ENCODE data around the gene ULBP3.

ULBP3 gene

DNA sequence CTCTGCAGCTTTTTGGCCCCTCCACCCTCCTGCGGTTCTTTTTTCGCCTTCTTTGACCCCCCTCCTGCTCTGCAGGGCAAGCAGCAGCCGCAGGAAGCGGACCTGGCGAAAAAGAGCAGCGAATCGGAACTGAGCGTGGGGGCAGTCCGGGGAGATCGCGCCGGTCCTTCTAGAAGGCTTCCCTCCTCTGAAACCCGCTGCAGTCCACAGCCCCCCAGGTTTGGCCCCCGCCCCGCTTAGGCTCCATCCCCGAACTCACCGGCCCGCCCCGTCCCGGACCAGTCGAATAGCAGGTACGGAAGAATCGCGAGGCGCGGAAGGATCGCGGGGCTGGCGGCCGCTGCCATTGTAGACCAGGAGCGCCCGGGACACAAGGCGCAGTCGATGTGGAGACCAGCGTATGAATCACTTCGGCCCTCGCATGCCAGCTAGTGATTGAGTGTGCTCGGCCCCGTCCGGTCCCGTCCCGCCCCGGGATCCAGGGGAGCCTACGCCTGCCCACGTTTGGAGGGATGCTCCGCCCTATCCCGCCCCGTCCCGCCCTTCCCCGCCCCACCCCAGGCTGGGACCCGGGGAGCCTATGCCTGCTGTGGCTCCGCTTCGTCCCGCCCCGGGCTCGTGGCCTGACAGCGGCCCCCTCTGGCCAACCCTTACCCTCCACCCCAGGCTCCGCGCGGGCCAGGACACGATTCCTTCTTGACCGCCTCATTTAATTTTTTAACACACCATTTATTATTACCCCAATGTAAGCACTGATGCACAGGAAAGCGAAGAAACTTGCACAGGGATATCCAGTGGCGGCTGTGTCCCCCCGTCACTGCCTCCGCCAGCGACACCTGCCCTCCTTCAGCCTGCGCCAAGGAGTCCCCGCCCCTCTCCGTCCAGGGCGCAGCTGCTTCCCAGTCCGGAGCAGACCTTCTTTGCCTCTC lies at the start of gene ULBP3:
Gene ULBP3 (minus strand): TSS at position 402 of the 929 bp plus-strand sequence. CDS start 55 bp downstream, at position 347.
- Histone ChIP-seq H3K79me2 (ENCODE audit: control insufficient read depth, insufficient read depth, low read length, unreplicated experiment) (no peaks in the 10 kb centered on the region), H3K27ac (ENCODE audit: low read depth, low read length) (no peak within 1 kb of the TSS), H3K4me1 (ENCODE audit: control insufficient read depth, insufficient read depth, low read length, unreplicated experiment) (peaks cover 13% of the 10 kb centered on the region), H2AFZ (ENCODE audit: low read length, unreplicated experiment) (peak within 1 kb of the TSS; percentile 97), H3K4me3 (ENCODE audit: low read depth, low read length) (peak within 1 kb of the TSS; percentile 89), H3K36me3 (ENCODE audit: insufficient read depth, low read length) (no peaks in the 10 kb centered on the region), H3K27me3 (ENCODE audit: insufficient read depth, low read length) (no peaks in the 10 kb centered on the region)

DNA sequence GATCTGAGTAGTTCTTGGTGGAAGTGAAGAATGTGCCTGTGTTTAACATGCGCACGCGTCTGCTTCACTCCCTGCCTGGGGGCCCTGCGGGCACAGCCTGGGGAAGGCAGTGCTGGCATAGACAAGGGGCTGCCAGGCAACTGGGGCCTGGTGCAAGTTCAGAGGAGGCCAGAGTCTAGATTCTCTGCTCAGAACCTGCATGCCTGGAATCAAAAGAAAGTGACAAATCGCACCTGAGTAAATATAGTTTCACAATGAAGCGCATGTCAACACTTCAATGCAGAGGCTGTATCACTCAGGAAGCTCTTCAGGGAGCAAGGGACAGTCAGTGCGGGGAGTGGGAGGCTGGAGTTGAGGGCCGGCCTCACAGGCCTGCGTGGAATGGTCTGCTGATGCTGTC lies 49.7 kb upstream of the ULBP3 start:
- no peak overlapping the region for H3K4me3 ChIP-seq (ENCODE audit: low read depth, low read length)
- H3K27ac ChIP-seq (ENCODE audit: low read depth, low read length) = no peak overlapping the region
- H3K79me2 ChIP-seq (ENCODE audit: control insufficient read depth, insufficient read depth, low read length, unreplicated experiment) = no peaks in the 10 kb centered on the region
- H3K27me3 ChIP-seq (ENCODE audit: insufficient read depth, low read length) = 0 out of 2 replicates have a peak, but pooled peaks cover 2% of the 10 kb centered on the region
- H2AFZ ChIP-seq (ENCODE audit: low read length, unreplicated experiment) = no peak overlapping the region
- H3K4me1 ChIP-seq (ENCODE audit: control insufficient read depth, insufficient read depth, low read length, unreplicated experiment) = no peaks in the 10 kb centered on the region
- no peaks in the 10 kb centered on the region for H3K36me3 ChIP-seq (ENCODE audit: insufficient read depth, low read length)

DNA sequence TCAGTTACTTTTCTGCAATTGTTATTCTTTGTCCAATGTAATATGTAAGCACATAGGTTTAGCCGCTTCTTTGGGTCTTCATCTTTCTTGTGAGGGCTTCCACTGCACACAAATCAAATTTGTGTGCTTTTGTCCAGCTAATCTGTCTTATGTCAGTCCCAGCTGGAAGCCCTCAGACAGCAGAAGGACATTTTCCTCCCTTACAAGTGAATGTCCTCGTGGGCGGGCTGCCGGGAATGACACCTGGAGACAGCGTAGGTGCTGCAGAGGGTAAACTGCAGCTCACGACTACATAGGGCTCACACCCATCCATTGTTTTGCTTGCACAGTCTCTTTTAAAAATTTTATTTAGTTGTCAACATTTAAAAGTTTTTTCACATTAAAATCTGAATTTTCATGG lies 49.3 kb upstream of the ULBP3 start:
- no peak overlapping the region for H3K4me3 ChIP-seq (ENCODE audit: low read depth, low read length)
- no peaks in the 10 kb centered on the region for H3K4me1 ChIP-seq (ENCODE audit: control insufficient read depth, insufficient read depth, low read length, unreplicated experiment)
- H2AFZ ChIP-seq (ENCODE audit: low read length, unreplicated experiment) = no peak overlapping the region
- 0 out of 2 replicates have a peak, but pooled peaks cover 2% of the 10 kb centered on the region for H3K27me3 ChIP-seq (ENCODE audit: insufficient read depth, low read length)
- no peaks in the 10 kb centered on the region for H3K36me3 ChIP-seq (ENCODE audit: insufficient read depth, low read length)
- H3K27ac ChIP-seq (ENCODE audit: low read depth, low read length) = no peak overlapping the region
- no peaks in the 10 kb centered on the region for H3K79me2 ChIP-seq (ENCODE audit: control insufficient read depth, insufficient read depth, low read length, unreplicated experiment)

DNA sequence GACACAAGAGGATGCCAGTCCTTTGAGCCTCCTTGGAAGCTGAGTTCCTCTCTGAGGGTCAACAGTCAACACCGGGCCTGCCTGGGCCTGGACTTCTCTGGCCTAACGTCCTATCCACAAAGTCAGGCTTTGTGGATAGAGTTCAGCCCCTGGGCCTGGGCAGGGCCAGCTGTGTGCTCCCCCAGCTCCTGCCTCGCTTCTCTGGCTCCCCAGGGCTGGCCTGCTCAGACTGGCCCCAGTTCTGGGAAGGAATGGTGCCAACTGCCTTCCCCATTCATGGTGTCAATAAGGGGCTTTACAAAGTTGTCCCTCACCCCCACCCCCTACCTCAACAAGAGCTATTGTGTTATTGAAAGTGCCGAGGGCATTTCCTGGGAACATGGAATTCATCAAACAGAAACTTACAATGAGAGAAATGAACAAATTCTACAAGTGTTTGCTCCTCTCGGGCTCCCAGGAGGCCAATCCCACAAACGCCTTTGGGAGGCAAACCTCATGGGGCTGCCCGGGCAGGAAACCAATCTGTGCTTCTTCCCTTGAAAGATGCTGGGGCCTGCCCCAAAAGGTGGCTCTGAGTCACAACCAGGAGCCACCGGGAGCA lies 47.4 kb upstream of the ULBP3 start:
- Histone ChIP-seq H3K27me3 (ENCODE audit: insufficient read depth, low read length) (peaks cover 4% of the 10 kb centered on the region), H3K79me2 (ENCODE audit: control insufficient read depth, insufficient read depth, low read length, unreplicated experiment) (no peaks in the 10 kb centered on the region), H2AFZ (ENCODE audit: low read length, unreplicated experiment) (no peak overlapping the region), H3K36me3 (ENCODE audit: insufficient read depth, low read length) (no peaks in the 10 kb centered on the region), H3K27ac (ENCODE audit: low read depth, low read length) (no peak overlapping the region), H3K4me1 (ENCODE audit: control insufficient read depth, insufficient read depth, low read length, unreplicated experiment) (no peaks in the 10 kb centered on the region), H3K4me3 (ENCODE audit: low read depth, low read length) (no peak overlapping the region)

- peaks cover 9% of the 10 kb centered on the region for H3K27me3 ChIP-seq (ENCODE audit: insufficient read depth, low read length)
- H3K36me3 ChIP-seq (ENCODE audit: insufficient read depth, low read length) = no peaks in the 10 kb centered on the region
- H3K79me2 ChIP-seq (ENCODE audit: control insufficient read depth, insufficient read depth, low read length, unreplicated experiment) = no peaks in the 10 kb centered on the region
- H3K27ac ChIP-seq (ENCODE audit: low read depth, low read length) = no peak overlapping the region
- H3K4me3 ChIP-seq (ENCODE audit: low read depth, low read length) = no peak overlapping the region
- no peak overlapping the region for H2AFZ ChIP-seq (ENCODE audit: low read length, unreplicated experiment)
- H3K4me1 ChIP-seq (ENCODE audit: control insufficient read depth, insufficient read depth, low read length, unreplicated experiment) = no peaks in the 10 kb centered on the region
Measured at GRCh38 chr6:150115769-150116168, 46.8 kb upstream of the ULBP3 start.

DNA sequence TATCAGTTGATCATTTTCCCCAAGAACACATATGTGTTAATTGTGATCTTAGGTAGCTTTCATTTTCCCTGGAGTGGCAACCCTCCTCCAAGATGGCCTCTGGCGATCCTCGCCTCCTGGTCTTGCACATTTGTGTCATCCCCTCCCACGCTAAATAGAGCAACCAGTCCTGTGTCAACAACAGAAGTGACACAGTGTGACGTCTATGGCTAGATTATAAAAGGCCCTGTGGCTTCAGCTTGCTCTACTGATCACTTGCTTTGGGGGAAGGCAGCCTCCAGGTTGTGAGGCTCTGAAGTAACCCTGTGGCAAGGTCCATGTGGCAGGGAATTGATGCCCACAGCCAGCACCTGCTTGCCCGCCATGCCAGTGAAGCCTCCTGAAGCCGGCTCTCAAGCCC lies 43.3 kb upstream of the ULBP3 start:
- Histone ChIP-seq H3K79me2 (ENCODE audit: control insufficient read depth, insufficient read depth, low read length, unreplicated experiment) (no peaks in the 10 kb centered on the region), H3K27ac (ENCODE audit: low read depth, low read length) (no peak overlapping the region), H3K27me3 (ENCODE audit: insufficient read depth, low read length) (peaks cover 12% of the 10 kb centered on the region), H2AFZ (ENCODE audit: low read length, unreplicated experiment) (no peak overlapping the region), H3K36me3 (ENCODE audit: insufficient read depth, low read length) (no peaks in the 10 kb centered on the region), H3K4me3 (ENCODE audit: low read depth, low read length) (no peak overlapping the region), H3K4me1 (ENCODE audit: control insufficient read depth, insufficient read depth, low read length, unreplicated experiment) (no peaks in the 10 kb centered on the region)

DNA sequence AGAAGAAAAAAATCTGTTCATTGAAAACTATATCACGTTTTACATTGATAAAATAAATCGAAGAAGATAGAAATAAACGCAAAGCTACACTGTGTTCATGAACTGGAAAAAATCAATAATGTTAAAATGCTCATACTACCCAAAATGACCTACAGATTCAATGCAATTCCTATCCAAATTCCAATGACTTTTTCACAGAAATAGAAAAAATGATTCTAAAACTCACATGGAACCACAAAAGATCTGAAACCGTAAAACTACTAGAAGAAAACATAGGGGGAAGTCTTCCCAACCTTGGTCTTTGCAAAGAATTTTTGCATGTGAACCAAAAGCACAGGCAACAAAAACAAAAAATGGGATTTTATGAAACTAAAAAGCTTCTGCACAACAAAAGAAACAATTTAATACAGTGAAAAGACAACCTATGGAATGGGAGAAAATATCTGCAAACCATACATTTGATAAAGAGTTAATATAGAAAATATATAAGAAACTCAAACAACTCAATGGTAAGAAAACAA lies 33.9 kb upstream of the ULBP3 start:
- Histone ChIP-seq H3K79me2 (ENCODE audit: control insufficient read depth, insufficient read depth, low read length, unreplicated experiment) (no peaks in the 10 kb centered on the region), H3K27me3 (ENCODE audit: insufficient read depth, low read length) (peaks cover 27% of the 10 kb centered on the region), H3K4me3 (ENCODE audit: low read depth, low read length) (no peak overlapping the region), H2AFZ (ENCODE audit: low read length, unreplicated experiment) (no peak overlapping the region), H3K4me1 (ENCODE audit: control insufficient read depth, insufficient read depth, low read length, unreplicated experiment) (no peaks in the 10 kb centered on the region), H3K36me3 (ENCODE audit: insufficient read depth, low read length) (no peaks in the 10 kb centered on the region), H3K27ac (ENCODE audit: low read depth, low read length) (no peak overlapping the region)

- Histone ChIP-seq H3K79me2 (ENCODE audit: control insufficient read depth, insufficient read depth, low read length, unreplicated experiment) (no peaks in the 10 kb centered on the region), H2AFZ (ENCODE audit: low read length, unreplicated experiment) (no peak overlapping the region), H3K36me3 (ENCODE audit: insufficient read depth, low read length) (no peaks in the 10 kb centered on the region), H3K4me1 (ENCODE audit: control insufficient read depth, insufficient read depth, low read length, unreplicated experiment) (no peaks in the 10 kb centered on the region), H3K27ac (ENCODE audit: low read depth, low read length) (no peak overlapping the region), H3K27me3 (ENCODE audit: insufficient read depth, low read length) (peaks cover 37% of the 10 kb centered on the region), H3K4me3 (ENCODE audit: low read depth, low read length) (no peak overlapping the region)
Measured at GRCh38 chr6:150100745-150101144, 31.8 kb upstream of the ULBP3 start.

DNA sequence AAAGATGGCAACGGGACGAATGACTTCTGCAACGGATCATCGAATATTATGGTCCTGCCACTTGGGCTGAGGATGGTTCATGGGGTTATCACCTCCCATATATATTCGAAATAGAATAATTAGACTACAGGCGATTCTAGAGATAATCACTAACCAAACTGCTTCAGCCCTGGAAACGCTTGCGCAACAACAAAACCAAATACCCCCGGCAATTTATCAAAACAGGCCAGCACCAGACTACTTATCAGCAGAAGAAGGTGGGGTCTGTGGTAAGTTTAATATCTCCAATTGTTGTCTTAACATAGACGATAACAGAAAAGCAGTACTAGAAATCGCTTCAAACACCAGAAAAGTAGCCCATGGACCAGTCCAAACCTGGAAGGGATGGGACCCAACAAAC lies 31.0 kb upstream of the ULBP3 start:
- H3K4me1 ChIP-seq (ENCODE audit: control insufficient read depth, insufficient read depth, low read length, unreplicated experiment) = no peaks in the 10 kb centered on the region
- no peaks in the 10 kb centered on the region for H3K36me3 ChIP-seq (ENCODE audit: insufficient read depth, low read length)
- peaks cover 45% of the 10 kb centered on the region for H3K27me3 ChIP-seq (ENCODE audit: insufficient read depth, low read length)
- H3K27ac ChIP-seq (ENCODE audit: low read depth, low read length) = no peak overlapping the region
- no peak overlapping the region for H2AFZ ChIP-seq (ENCODE audit: low read length, unreplicated experiment)
- no peaks in the 10 kb centered on the region for H3K79me2 ChIP-seq (ENCODE audit: control insufficient read depth, insufficient read depth, low read length, unreplicated experiment)
- H3K4me3 ChIP-seq (ENCODE audit: low read depth, low read length) = no peak overlapping the region

- Histone ChIP-seq H2AFZ (ENCODE audit: low read length, unreplicated experiment) (no peak overlapping the region), H3K27ac (ENCODE audit: low read depth, low read length) (no peak overlapping the region), H3K27me3 (ENCODE audit: insufficient read depth, low read length) (peaks cover 49% of the 10 kb centered on the region), H3K79me2 (ENCODE audit: control insufficient read depth, insufficient read depth, low read length, unreplicated experiment) (no peaks in the 10 kb centered on the region), H3K4me3 (ENCODE audit: low read depth, low read length) (no peak overlapping the region), H3K36me3 (ENCODE audit: insufficient read depth, low read length) (no peaks in the 10 kb centered on the region), H3K4me1 (ENCODE audit: control insufficient read depth, insufficient read depth, low read length, unreplicated experiment) (no peaks in the 10 kb centered on the region)
Measured at GRCh38 chr6:150099546-150099945, 30.6 kb upstream of the ULBP3 start.

Measured in ACC112 (cell line).